Stimulated activated memory B cell treated with anti-CD40 and anti-IgM and Interleukin-4, amounts not matched to agents 10 μg/mL and 1 μg/mL and 100 μg/mL, for 72 hours (primary cell): ENCODE results near the gene SPATA46.
"Not testable (repeated sequence)": the region's sequence is repeated elsewhere in the genome, so short reads cannot be mapped to it uniquely, and the experiment has no call there.

ENCODE experiments used
- ATAC-seq: fragments of 150-1000 bp; cut with Tn5 transposase; 2 replicates; pipeline ENCODE4 v1.10.0; 2021
- H3K27ac Mint-ChIP-seq: one replicate; pipeline ENCODE4 v1.8.0; 2022; ENCODE audit warnings: mild to moderate bottlenecking, mixed read lengths
- H3K27me3 Mint-ChIP-seq: one replicate; pipeline ENCODE4 v1.8.0; 2022; ENCODE audit warnings: mixed read lengths
- H3K36me3 Mint-ChIP-seq: one replicate; pipeline ENCODE4 v1.8.0; 2022; ENCODE audit warnings: mixed read lengths
- H3K4me1 Mint-ChIP-seq: one replicate; pipeline ENCODE4 v1.8.0; 2022; ENCODE audit warnings: mixed read lengths
- H3K4me3 Mint-ChIP-seq: one replicate; pipeline ENCODE4 v1.8.0; 2022; ENCODE audit warnings: mild to moderate bottlenecking, moderate library complexity, mixed read lengths
- H3K9me3 Mint-ChIP-seq: one replicate; pipeline ENCODE4 v1.8.0; 2022; ENCODE audit warnings: mixed read lengths

The SPATA46 gene

DNA sequence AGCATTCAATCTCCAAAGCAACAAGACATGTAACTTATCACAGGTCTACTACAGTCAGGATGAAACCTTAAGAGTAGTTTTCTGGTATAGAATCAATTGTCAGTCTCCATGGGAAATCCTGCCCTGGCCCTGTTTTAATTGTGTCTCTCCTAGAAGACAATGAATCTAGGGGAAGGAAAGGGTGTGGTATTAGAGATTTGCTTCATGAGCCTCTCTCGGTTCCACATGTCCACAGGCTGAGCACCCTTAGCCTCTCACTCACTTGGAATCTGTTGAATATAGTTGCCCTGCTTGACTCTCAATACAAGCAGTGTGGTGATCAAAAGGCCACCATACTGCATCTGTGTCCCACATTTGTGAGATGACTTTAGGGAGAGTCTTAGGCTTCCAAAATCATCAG lies 17.7 kb downstream of the SPATA46 start:
- H3K4me1 Mint-ChIP-seq = peaks cover 8% of the 10 kb centered on the region
- no peak for ATAC-seq
- H3K9me3 Mint-ChIP-seq = no peaks in the 10 kb centered on the region
- H3K27me3 Mint-ChIP-seq = peaks cover 49% of the 10 kb centered on the region
- no peaks in the 10 kb centered on the region for H3K36me3 Mint-ChIP-seq
- no peak overlapping the region for H3K4me3 Mint-ChIP-seq
- no peak overlapping the region for H3K27ac Mint-ChIP-seq

- Mint-ChIP-seq H3K4me1 (peaks cover 8% of the 10 kb centered on the region), H3K27ac (no peak overlapping the region), H3K27me3 (peaks cover 45% of the 10 kb centered on the region), H3K36me3 (no peaks in the 10 kb centered on the region), H3K9me3 (no peaks in the 10 kb centered on the region), H3K4me3 (no peak overlapping the region)
- no peak for ATAC-seq
Measured at GRCh38 chr1:162357681-162358266, 18.9 kb downstream of the SPATA46 start.

DNA sequence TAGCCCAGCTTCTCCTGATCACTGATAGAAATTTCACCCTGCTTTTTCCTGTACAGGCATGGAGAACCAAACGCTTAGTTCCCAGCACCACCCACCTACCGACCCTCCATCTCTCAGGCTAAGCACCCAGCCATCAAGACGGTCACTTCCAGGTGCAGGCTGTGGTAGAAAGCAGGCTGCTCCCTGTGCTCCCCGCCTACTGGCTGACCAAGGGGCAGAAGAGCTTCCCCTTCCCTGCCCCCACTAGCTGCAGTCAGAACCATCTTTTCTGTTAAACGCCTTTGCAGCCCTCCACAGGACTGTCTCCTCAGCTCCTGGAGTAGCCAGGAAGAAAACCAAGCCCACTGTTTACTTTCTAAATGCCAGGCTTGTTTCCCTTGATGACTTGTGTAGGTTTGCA lies 23.0 kb downstream of the SPATA46 start:
- H3K4me1 Mint-ChIP-seq = no peaks in the 10 kb centered on the region
- H3K36me3 Mint-ChIP-seq = no peaks in the 10 kb centered on the region
- H3K27me3 Mint-ChIP-seq = peaks cover 52% of the 10 kb centered on the region
- no peak for ATAC-seq
- no peaks in the 10 kb centered on the region for H3K9me3 Mint-ChIP-seq
- H3K4me3 Mint-ChIP-seq = no peak overlapping the region
- H3K27ac Mint-ChIP-seq = no peak overlapping the region

GRCh38 chr1:162353078-162353477 lies 23.6 kb downstream of the SPATA46 start:
- H3K27me3 Mint-ChIP-seq = peaks cover 52% of the 10 kb centered on the region
- H3K36me3 Mint-ChIP-seq = no peaks in the 10 kb centered on the region
- H3K4me1 Mint-ChIP-seq = no peaks in the 10 kb centered on the region
- H3K4me3 Mint-ChIP-seq = no peak overlapping the region
- ATAC-seq = no peak
- H3K27ac Mint-ChIP-seq = no peak overlapping the region
- H3K9me3 Mint-ChIP-seq = no peaks in the 10 kb centered on the region

GRCh38 chr1:162351874-162352273 lies 24.8 kb downstream of the SPATA46 start:
- H3K4me1 Mint-ChIP-seq, H3K27ac Mint-ChIP-seq, H3K9me3 Mint-ChIP-seq, H3K36me3 Mint-ChIP-seq, ATAC-seq, H3K4me3 Mint-ChIP-seq: not testable (repeated sequence)
- peaks cover 42% of the 10 kb centered on the region for H3K27me3 Mint-ChIP-seq

GRCh38 chr1:162351246-162351842 lies 25.3 kb downstream of the SPATA46 start:
- Mint-ChIP-seq H3K27ac (no peak overlapping the region), H3K9me3 (no peaks in the 10 kb centered on the region), H3K4me1 (no peaks in the 10 kb centered on the region), H3K27me3 (peaks cover 37% of the 10 kb centered on the region), H3K36me3 (no peaks in the 10 kb centered on the region), H3K4me3 (no peak overlapping the region)
- no peak for ATAC-seq

DNA sequence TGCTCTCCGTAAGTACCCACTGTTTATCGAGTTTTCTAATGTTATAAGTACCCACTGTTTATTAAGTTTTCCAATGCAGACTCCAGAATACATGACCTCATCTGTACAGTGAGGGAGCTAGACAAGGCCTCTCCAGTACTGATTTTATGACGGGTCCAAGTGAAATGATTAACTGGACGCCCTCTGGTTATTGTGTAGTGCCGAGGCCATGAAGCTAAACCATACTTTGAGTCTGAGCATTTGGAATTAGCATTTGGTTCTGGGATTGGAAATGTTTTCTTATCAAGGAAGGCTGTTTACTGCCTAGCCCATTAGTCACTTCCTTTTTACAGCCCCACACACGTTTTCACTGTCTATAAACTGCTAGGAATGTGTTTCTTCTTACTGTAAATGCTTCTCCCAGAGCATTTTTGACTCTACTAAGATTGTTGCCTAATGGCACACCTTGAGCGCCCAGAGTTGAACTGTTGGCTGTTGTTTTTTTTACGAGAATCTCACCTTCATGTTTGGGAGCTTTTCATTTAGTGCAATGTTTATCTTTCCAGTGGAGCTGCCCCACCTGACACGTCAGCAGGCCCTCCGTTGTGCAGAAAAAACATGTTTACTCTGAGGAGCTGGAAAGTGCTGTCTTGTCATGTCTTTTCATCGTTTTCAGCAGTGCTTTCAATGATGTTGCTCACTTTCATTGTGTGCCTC lies 26.9 kb downstream of the SPATA46 start:
- Mint-ChIP-seq H3K27ac (no peak overlapping the region), H3K9me3 (no peaks in the 10 kb centered on the region), H3K27me3 (peaks cover 27% of the 10 kb centered on the region), H3K4me3 (no peak overlapping the region), H3K36me3 (no peaks in the 10 kb centered on the region), H3K4me1 (no peaks in the 10 kb centered on the region)
- no peak for ATAC-seq

DNA sequence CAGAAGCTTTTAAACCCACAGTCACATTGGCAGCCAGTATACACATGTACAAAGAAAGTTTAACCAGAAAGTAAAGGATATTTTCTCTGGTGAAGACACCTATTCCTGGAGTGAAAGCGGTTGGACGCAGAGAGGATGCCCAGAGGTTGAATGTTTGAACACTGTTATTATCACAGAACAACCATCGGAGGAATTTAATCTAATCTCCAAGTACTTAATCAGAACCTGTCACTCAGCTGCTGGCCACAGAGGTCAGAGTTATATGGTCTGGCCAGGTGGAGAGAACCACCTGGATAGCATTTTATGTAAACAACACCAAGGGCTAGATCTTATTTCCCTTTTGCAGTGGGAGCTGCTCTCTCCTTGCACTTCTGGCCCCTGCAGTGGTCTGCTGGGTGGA lies 29.4 kb downstream of the SPATA46 start:
- peaks cover 9% of the 10 kb centered on the region for H3K27me3 Mint-ChIP-seq

GRCh38 chr1:162343470-162343869 lies 33.2 kb downstream of the SPATA46 start:
- Mint-ChIP-seq H3K27ac (no peak overlapping the region), H3K36me3 (no peaks in the 10 kb centered on the region), H3K4me1 (no peaks in the 10 kb centered on the region), H3K27me3 (peaks cover 6% of the 10 kb centered on the region), H3K4me3 (no peak overlapping the region), H3K9me3 (no peaks in the 10 kb centered on the region)
- ATAC-seq = no peak

More for the DNA sequence above, 29.4 kb downstream of the SPATA46 start:
- Mint-ChIP-seq H3K4me3 (no peak overlapping the region), H3K4me1 (no peaks in the 10 kb centered on the region), H3K9me3 (no peaks in the 10 kb centered on the region), H3K36me3 (no peaks in the 10 kb centered on the region), H3K27ac (no peak overlapping the region)
- ATAC-seq = no peak

- no peak for ATAC-seq
- no peaks in the 10 kb centered on the region for H3K36me3 Mint-ChIP-seq
- no peaks in the 10 kb centered on the region for H3K4me1 Mint-ChIP-seq
- H3K27me3 Mint-ChIP-seq = peaks cover 12% of the 10 kb centered on the region
- no peak overlapping the region for H3K27ac Mint-ChIP-seq
- H3K4me3 Mint-ChIP-seq = no peak overlapping the region
- no peaks in the 10 kb centered on the region for H3K9me3 Mint-ChIP-seq
Measured at GRCh38 chr1:162342452-162342983, 34.1 kb downstream of the SPATA46 start.

GRCh38 chr1:162336621-162337285 lies 39.9 kb downstream of the SPATA46 start:
- Mint-ChIP-seq H3K27me3 (peaks cover 28% of the 10 kb centered on the region), H3K27ac (no peak overlapping the region), H3K9me3 (no peaks in the 10 kb centered on the region), H3K36me3 (no peaks in the 10 kb centered on the region), H3K4me1 (no peaks in the 10 kb centered on the region), H3K4me3 (no peak overlapping the region)
- no peak for ATAC-seq

GRCh38 chr1:162335126-162335525 lies 41.5 kb downstream of the SPATA46 start:
- Mint-ChIP-seq H3K9me3 (no peaks in the 10 kb centered on the region), H3K27ac (no peak overlapping the region), H3K36me3 (no peaks in the 10 kb centered on the region), H3K27me3 (peaks cover 29% of the 10 kb centered on the region), H3K4me3 (no peak overlapping the region), H3K4me1 (no peaks in the 10 kb centered on the region)
- no peak for ATAC-seq

DNA sequence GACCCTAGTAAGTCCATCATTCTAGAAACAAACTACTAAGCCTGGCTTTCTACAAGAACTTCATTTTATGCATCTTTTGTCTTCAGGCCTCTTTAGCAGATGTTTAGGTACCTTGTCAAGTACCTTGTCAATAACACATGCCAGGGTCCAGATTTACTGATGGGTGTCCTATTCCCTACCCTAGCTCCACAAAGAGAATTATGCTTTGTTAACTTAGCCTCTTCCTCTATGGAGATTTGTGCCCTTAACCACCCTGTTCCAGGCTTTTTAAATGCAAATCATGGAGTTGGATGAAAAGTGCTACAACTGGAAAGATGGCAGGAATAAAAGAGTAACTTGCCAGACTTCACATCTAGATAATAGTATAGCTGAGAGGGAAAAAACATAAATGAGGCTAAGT lies 42.7 kb downstream of the SPATA46 start:
- no peak overlapping the region for H3K27ac Mint-ChIP-seq
- H3K4me3 Mint-ChIP-seq = no peak overlapping the region
- H3K36me3 Mint-ChIP-seq = no peaks in the 10 kb centered on the region
- peaks cover 28% of the 10 kb centered on the region for H3K27me3 Mint-ChIP-seq
- H3K4me1 Mint-ChIP-seq = no peaks in the 10 kb centered on the region
- no peaks in the 10 kb centered on the region for H3K9me3 Mint-ChIP-seq
- no peak for ATAC-seq

- no peak overlapping the region for H3K27ac Mint-ChIP-seq
- no peaks in the 10 kb centered on the region for H3K36me3 Mint-ChIP-seq
- H3K9me3 Mint-ChIP-seq = no peaks in the 10 kb centered on the region
- no peak overlapping the region for H3K4me3 Mint-ChIP-seq
- no peaks in the 10 kb centered on the region for H3K4me1 Mint-ChIP-seq
- H3K27me3 Mint-ChIP-seq = peaks cover 17% of the 10 kb centered on the region
- ATAC-seq = no peak
Measured at GRCh38 chr1:162329826-162330225, 46.8 kb downstream of the SPATA46 start.

DNA sequence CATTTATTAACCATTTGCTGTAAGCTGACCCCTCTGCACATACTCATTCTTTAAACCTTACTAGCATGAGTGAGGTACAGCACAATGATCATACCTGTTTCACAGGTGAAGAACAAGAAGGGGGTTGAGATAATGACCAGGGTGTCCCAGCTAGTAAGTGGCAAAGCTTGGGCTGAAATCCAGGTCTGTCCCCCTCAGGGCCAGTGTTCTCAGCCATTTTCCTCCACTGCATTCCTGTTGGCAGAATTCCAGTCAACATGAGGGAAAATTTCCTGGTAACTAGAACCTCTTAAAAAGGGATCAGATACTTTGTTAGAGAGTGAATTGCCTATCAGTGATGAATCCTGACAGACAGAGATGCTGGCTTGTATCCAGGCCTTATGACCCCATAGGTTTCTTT lies 48.1 kb downstream of the SPATA46 start:
- Mint-ChIP-seq H3K4me1 (no peaks in the 10 kb centered on the region), H3K4me3 (no peak overlapping the region), H3K36me3 (no peaks in the 10 kb centered on the region), H3K27ac (no peak overlapping the region), H3K9me3 (no peaks in the 10 kb centered on the region), H3K27me3 (peaks cover 9% of the 10 kb centered on the region)
- no peak for ATAC-seq
